GM21576 (cell line): ENCODE results near the gene RPL7A.
"Not testable (repeated sequence)": the region's sequence is repeated elsewhere in the genome, so short reads cannot be mapped to it uniquely, and the experiment has no call there.

Source experiments
- ATAC-seq: cut with Tn5 transposase; IDR thresholded peaks from one replicate; pipeline ENCODE4 v1.9.1; 2021; ENCODE audit warnings: mild to moderate bottlenecking, moderate library complexity; ENCODE audit not compliant: unreplicated experiment

The RPL7A gene

DNA sequence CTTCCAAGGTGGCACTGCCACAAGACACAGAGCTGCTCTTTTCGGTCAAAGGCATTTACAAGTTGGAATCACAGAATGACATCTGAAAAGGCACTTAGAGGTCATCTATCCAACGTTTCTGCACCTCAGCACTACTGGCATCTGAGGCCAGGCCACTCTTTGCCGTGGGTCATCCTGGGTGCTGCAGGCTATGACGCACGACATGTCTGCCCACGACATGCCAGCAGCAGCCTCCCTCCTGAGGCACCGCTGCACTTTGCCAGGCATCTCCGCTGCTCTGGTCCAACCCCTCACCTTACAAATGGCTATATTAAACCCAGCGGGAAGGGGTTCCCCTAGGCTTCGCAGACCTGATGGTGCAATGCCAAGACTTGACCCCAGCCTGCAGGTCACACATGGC, 19.8 kb downstream of the RPL7A start:
- ATAC-seq: no peak

GRCh38 chr9:133368249-133368881, 20.3 kb downstream of the RPL7A start:
- no peak for ATAC-seq

GRCh38 chr9:133369422-133369821, 21.4 kb downstream of the RPL7A start:
- ATAC-seq: no peak

DNA sequence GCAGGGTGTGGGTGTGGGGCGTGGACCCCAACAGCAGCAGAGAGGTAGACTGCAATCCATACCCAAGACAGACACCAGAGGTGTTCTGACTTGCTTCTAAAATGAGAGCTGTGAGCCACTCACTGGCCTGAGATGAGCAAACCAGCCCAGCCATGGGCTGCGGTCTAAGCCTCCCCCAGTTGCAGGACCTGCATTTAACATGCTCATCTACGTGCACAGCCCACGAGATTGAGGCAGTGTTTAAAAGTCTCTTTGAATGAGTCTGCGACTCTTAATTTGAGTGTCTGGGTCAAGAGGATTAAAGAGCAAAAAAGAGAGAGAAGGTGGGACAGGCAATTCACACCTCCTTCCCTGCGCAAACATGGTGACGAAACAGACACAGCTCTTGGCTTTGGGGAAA, 21.9 kb downstream of the RPL7A start:
- ATAC-seq: no peak

- ATAC-seq: no peak
These were observed 22.7 kb downstream of the RPL7A start for GRCh38 chr9:133370685-133371084.

- no peak for ATAC-seq
These were observed 23.3 kb downstream of the RPL7A start for GRCh38 chr9:133371261-133371711.

GRCh38 chr9:133372144-133372543, 24.1 kb downstream of the RPL7A start:
- no peak for ATAC-seq

GRCh38 chr9:133374612-133375115, 26.6 kb downstream of the RPL7A start:
- ATAC-seq: no peak

GRCh38 chr9:133375116-133375723, 27.2 kb downstream of the RPL7A start:
- ATAC-seq: peak; percentile 10

DNA sequence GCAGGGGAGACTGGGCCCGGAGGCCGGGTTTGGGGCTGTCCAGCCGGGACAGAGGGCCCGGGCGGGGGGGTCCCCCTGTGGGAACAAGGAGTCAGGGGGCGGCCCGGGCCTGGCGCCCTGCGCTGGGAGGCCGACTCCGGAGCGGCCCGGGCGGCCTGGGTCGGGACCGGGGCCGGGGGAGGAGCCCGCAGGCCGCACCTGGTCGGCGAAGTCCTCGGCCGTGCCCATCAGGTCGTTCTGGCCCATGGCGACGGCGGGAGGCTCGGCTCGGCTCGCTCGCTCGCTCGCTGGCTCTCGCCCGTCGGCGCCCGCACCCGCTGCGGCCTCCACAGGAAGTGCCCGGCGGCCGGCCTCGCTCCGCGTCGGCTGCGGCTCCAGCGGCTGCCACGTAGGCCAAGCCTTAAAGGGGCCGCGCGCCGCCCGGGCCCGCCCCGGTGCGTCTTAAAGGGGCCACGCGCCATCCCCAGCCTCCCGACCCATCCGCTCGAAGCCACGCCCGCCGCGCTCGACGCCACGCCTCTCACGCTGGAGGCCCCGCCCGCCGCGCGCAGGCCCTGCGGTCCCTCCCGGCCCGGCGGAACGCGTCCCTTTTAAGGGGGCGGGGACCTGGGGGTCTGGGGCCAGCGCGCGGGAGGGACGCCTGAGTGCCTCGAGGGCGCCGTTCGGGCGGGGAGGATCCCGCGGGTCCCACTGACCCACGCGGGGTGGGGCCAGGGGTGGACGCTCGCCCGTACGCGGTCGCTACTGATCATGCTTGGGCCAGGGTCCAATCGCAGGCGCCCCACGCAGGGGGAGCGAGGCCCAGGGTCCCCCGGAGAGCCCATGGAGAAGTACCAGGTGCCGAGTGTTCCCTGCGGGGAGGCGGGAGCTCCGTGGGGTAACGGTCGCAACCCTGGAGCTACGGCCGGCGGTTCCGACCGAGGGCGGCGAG, 28.0 kb downstream of the RPL7A start, which contains the start of the genes STKLD1 and SURF4:
Gene STKLD1, plus strand, starts transcription at position 643 of the 931 bp plus-strand sequence. Its CDS starts 108 bp downstream, at position 751.
Gene SURF4, minus strand, starts transcription at position 337 of the 931 bp plus-strand sequence. Its CDS starts 91 bp downstream, at position 246.
- ATAC-seq: peak; percentile 87

DNA sequence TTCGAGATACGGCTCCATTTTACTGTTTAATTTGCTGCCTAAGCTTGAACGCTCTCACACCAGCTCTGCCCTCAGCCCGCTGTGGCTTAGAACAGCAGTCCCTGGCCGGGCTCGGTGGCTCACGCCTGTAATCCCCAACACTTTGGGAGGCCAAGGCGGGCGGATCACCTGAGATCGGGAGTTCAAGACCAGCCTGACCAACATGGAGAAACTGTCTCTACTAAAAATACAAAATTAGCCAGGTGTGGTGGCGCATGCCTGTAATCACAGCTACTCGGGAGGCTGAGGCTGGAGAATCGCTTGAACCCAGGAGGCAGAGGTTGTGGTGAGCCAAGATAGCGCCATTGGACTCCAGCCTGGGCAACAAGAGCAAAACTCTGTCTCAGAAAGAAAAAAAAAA, 29.3 kb downstream of the RPL7A start:
- not testable (repeated sequence) for ATAC-seq

DNA sequence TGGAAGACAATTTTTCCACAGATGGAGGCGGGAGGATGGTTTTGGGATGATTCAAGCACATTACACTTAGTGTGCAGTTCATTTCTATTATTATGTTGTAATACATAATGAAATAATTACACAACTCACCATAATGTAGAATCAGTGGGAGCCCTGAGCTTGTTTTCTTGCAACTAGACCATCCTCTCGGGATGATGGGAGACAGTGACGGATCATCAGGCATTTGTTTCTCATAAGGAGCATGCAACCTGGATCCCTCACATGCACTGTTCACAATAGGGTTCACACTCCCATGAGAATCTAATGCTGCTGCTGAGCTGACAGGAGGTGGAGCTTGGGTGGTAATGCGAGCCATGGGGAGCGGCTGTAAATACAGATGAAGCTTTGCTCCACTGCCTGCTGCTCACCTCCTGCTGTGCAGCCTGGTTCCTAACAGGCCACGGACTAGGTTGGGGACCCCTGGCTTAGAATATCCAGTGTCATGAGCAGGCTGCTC, 29.8 kb downstream of the RPL7A start:
- no peak for ATAC-seq

DNA sequence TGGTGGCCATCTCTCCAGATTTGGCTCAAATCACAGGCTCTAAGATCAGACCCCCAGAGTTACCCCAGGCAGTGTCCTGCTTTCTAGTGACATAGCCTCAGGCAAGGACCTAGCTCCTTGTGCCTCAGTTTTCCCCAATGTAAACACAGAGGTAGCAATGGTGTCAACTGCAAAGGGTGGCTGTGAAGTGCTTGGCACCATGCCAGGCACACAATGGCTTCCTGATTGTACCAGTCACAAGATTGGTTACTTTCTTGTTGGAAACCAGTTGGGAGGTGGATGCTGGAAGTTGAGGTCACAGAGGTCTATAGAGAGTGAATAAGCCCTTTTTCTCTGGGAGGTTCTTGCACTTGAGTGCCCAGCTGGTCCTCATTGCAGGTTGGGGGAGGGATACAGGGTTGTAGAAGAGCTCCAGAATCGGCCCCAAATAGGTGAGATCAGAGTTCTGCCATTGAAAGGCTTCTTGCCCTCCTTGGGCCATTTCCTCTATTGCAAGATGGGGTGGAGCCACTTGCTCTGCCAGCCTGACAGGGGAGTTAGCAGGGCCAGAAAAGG, 30.5 kb downstream of the RPL7A start:
- ATAC-seq: no peak

GRCh38 chr9:133379153-133380086, 31.4 kb downstream of the RPL7A start:
- ATAC-seq: no peak

DNA sequence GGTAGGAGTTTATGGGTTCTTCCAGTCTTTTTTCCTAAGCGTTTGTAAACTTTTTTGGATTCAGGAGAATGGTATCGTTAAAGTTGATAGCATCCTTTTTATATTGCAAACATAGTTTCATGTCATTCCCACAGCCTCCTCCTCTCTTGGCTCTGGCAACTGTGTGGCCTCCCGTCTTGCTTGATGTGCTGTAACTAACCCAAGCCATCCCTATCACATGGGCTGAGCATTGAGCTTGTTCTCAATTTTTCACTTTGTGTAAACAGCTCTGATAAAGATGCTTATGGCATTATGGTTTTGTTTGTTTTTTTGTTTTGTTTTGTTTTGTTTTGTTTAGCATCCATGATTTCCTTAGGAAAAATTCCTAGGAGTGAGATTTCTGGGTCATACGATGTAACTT, 32.7 kb downstream of the RPL7A start:
- ATAC-seq: no peak

DNA sequence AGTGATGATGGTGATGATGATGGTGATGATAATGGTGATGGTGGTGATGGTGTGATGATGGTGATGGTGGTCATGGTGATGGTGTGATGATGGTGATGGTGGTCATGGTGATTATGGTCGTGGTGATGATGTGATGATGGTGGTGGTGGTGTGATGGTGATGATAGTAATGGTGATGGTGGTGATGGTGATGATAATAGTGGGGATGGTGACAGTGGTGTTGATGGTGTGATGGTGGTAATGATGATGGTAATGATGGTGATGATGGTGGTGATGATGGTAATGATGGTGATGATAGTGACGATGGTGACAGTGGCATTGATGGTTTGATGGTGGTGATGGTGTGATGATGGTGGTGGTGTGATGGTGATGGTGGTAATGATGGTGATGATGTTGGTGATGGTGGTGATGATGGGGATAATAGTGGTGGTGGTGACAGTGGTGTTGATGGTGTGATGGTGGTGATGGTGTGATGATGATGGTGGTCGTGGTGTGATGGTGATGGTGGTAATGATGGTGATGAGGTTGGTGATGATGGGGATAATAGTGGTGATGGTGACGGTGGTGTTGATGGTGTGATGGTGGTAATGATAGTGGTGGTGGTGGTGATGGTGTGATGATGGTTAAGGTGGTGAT, 34.6 kb downstream of the RPL7A start:
- no peak for ATAC-seq

DNA sequence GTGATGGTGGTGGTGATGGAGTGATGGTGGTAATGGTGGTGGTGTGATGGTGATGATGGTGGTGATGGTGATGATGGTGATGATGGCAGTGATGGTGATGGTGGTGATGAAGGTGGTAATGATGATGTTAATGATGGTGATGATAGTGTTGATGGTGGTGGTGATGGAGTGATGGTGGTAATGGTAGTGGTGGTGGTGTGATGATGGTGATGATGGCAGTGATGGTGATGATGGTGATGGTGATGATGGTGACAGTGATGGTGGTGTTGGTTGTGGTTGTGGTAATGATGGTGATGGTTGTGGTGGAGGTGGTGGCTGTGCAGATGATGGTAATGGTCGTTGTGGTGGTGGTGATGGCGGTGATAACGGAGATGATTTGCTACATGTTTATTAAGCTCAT, 35.4 kb downstream of the RPL7A start:
- ATAC-seq: no peak

- ATAC-seq: no peak
These were observed 36.8 kb downstream of the RPL7A start for GRCh38 chr9:133384736-133385321.

DNA sequence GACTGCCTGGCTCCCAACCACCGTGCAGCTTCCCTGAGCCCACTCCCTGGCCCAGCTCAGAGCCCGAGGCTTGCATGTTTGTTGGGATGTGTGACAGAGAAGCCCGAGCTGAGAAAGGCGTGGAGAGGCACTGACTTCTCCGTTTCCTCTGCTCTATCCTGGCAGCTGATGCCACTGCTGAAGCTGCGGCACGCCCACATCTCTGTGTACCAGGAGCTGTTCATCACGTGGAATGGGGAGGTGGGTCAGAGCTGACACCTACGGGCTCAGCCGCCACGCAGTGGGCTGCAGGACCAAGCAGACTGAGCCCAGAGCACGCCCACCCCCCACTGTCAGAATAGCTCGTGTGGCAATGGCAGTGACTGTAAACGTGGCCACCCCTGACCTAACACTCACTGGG, 37.4 kb downstream of the RPL7A start:
- no peak for ATAC-seq
